A549 (cell line): ENCODE data around the gene VAMP1.

Experiments
- EP300 ChIP-seq, 2 experiments: fragments of >200 bp; sonication (Bioruptor Twin); formaldehyde crosslinking; IDR thresholded peaks; 2 replicates in 1 of 2; 3 replicates in 1 of 2; pipeline ENCODE4 v1.6.1; 2016 to 2017
- HDAC2 ChIP-seq: fragments of 200-600 bp; sonication (generic); IDR thresholded peaks from 2 replicates; pipeline ENCODE4 v1.6.1; 2016
- POLR2A ChIP-seq: IDR thresholded peaks from 2 replicates; pipeline ENCODE4 v1.6.1; 2012; ENCODE audit warnings: mild to moderate bottlenecking, low read length
- RCOR1 ChIP-seq: fragments of 150-350 bp; IDR thresholded peaks from 2 replicates; pipeline ENCODE4 v1.6.1; 2014; ENCODE audit warnings: antibody characterized with exemption, low read length, low read depth
- RFX5 ChIP-seq: fragments of 450-650 bp; IDR thresholded peaks from 2 replicates; pipeline ENCODE4 v1.7.1; 2014; ENCODE audit warnings: antibody characterized with exemption, mild to moderate bottlenecking, moderate library complexity
- ZNF302 ChIP-seq: fragments of 250-450 bp; sonication (Bioruptor Pico); IDR thresholded peaks from 2 replicates; pipeline ENCODE4 v1.9.0; 2021; ENCODE audit warnings: inconsistent platforms, mild to moderate bottlenecking, moderate library complexity
- TF ChIP-seq, protein P1 (sequence below): fragments of >200 bp; sonication (Bioruptor Twin); formaldehyde crosslinking; IDR thresholded peaks from 3 replicates; pipeline ENCODE4 v1.5.1; 2016
- TF ChIP-seq, protein P2 (sequence below): fragments of 450-650 bp; IDR thresholded peaks from 2 replicates; pipeline ENCODE4 v1.6.1; 2014; ENCODE audit warnings: antibody characterized with exemption

DNA sequence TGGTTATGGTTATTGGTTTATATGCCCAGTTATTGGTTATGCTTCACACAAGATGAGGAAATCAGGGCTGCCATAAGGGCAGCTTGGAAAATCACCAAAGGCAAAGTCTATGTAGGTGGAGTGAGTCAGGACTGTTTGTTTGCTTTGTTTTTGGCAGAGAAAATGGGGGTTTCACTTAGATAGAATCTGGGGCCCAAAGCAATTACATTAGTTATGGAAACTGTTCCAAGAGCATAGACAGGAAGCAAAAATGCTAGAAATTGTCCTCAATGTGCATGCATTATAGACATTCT, 2.2 kb downstream of the VAMP1 start:
- TF ChIP-seq, protein P1, sequence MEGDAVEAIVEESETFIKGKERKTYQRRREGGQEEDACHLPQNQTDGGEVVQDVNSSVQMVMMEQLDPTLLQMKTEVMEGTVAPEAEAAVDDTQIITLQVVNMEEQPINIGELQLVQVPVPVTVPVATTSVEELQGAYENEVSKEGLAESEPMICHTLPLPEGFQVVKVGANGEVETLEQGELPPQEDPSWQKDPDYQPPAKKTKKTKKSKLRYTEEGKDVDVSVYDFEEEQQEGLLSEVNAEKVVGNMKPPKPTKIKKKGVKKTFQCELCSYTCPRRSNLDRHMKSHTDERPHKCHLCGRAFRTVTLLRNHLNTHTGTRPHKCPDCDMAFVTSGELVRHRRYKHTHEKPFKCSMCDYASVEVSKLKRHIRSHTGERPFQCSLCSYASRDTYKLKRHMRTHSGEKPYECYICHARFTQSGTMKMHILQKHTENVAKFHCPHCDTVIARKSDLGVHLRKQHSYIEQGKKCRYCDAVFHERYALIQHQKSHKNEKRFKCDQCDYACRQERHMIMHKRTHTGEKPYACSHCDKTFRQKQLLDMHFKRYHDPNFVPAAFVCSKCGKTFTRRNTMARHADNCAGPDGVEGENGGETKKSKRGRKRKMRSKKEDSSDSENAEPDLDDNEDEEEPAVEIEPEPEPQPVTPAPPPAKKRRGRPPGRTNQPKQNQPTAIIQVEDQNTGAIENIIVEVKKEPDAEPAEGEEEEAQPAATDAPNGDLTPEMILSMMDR: no peak
- TF ChIP-seq, protein P2, sequence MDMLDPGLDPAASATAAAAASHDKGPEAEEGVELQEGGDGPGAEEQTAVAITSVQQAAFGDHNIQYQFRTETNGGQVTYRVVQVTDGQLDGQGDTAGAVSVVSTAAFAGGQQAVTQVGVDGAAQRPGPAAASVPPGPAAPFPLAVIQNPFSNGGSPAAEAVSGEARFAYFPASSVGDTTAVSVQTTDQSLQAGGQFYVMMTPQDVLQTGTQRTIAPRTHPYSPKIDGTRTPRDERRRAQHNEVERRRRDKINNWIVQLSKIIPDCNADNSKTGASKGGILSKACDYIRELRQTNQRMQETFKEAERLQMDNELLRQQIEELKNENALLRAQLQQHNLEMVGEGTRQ: no peak
- TF ChIP-seq RFX5: no peak
- TF ChIP-seq RCOR1: no peak
- no peak for TF ChIP-seq EP300 (IDR thresholded peaks at IDR 0.05)
- TF ChIP-seq POLR2A: no peak
- TF ChIP-seq HDAC2: no peak
- TF ChIP-seq ZNF302: no peak
